Activated CD4-positive, CD25-positive, alpha-beta regulatory T cell treated with anti-CD3 and anti-CD28 coated beads, Interleukin-2, amount 50 U/mL, for 24 hours (primary cell): ENCODE data around the gene PACS1.
"Not testable (repeated sequence)": the region's sequence is repeated elsewhere in the genome, so short reads cannot be mapped to it uniquely, and the experiment has no call there.

Experiments
- ATAC-seq, 2 donors: fragments of 150-1000 bp; cut with Tn5 transposase; one replicate each; pipeline ENCODE4 v1.10.0; 2021; ENCODE audit warnings: mild to moderate bottlenecking in 1 of 2, moderate library complexity in 1 of 2

The PACS1 gene

GRCh38 chr11:66263231-66263630, 193.2 kb downstream of the PACS1 start:
- no peak for ATAC-seq

- no peak for ATAC-seq
These were observed 193.7 kb downstream of the PACS1 start for GRCh38 chr11:66263785-66264184.

- ATAC-seq = no peak
These were observed 194.3 kb downstream of the PACS1 start for GRCh38 chr11:66264383-66264782.

GRCh38 chr11:66264914-66265313, 194.8 kb downstream of the PACS1 start:
- no peak for ATAC-seq

- no peak for ATAC-seq
These were observed 195.7 kb downstream of the PACS1 start for GRCh38 chr11:66265531-66266377.

GRCh38 chr11:66266378-66267038, 196.4 kb downstream of the PACS1 start:
- ATAC-seq = no peak

GRCh38 chr11:66267039-66267378, 196.9 kb downstream of the PACS1 start:
- ATAC-seq = no peak

GRCh38 chr11:66267379-66268243, 197.5 kb downstream of the PACS1 start:
- ATAC-seq = peak; percentile 54 to 56

- ATAC-seq = peak; percentile 89 to 91
These were observed 198.3 kb downstream of the PACS1 start, which contains the start of gene RAB1B for GRCh38 chr11:66268244-66268951. RAB1B (plus strand) TSS chr11:66268639; CDS start chr11:66268680, 41 bp downstream.

GRCh38 chr11:66268952-66269905, 199.2 kb downstream of the PACS1 start:
- no peak for ATAC-seq

GRCh38 chr11:66271816-66272215, 201.7 kb downstream of the PACS1 start:
- no peak for ATAC-seq

GRCh38 chr11:66272596-66272995, 202.5 kb downstream of the PACS1 start:
- no peak for ATAC-seq

- ATAC-seq = no peak
These were observed 204.1 kb downstream of the PACS1 start for GRCh38 chr11:66274219-66274618.

GRCh38 chr11:66275396-66275795, 205.3 kb downstream of the PACS1 start:
- no peak for ATAC-seq

GRCh38 chr11:66275984-66276612, 206.0 kb downstream of the PACS1 start:
- ATAC-seq = no peak

GRCh38 chr11:66276619-66277018, 206.5 kb downstream of the PACS1 start:
- not testable (repeated sequence) for ATAC-seq

- not testable (repeated sequence) for ATAC-seq
These were observed 207.0 kb downstream of the PACS1 start for GRCh38 chr11:66277064-66277463.

GRCh38 chr11:66277471-66278362, 207.6 kb downstream of the PACS1 start, which contains the start of gene CNIH2:
CNIH2 (plus strand) TSS chr11:66278175; CDS start chr11:66278457, 282 bp downstream.
- peak; percentile 36 to 44 for ATAC-seq

GRCh38 chr11:66278363-66279091, 208.5 kb downstream of the PACS1 start:
- ATAC-seq = no peak
